Esophagus (tissue), 2 donors: Measurements from ENCODE around the gene HDAC3. TPM values are rescaled to one million over a fixed set of nuclear protein-coding genes. Genes with fewer than 3 reads are reported as not detected.

ENCODE experiments used
- H3K27ac ChIP-seq, 2 donors: one replicate each; pipeline ENCODE4 v1.5.1; 2013; ENCODE audit warnings: low read depth in 2 of 2, mild to moderate bottlenecking in 2 of 2, inconsistent platforms in 1 of 2, low read length in 1 of 2, moderate library complexity in 1 of 2
- H3K27me3 ChIP-seq, 2 donors: one replicate each; pipeline ENCODE4 v1.6.1; 2013; ENCODE audit warnings: low read length in 2 of 2, control low read depth in 1 of 2, mild to moderate bottlenecking in 1 of 2; ENCODE audit not compliant: insufficient read depth in 2 of 2, control insufficient read depth in 1 of 2
- H3K36me3 ChIP-seq, 2 donors: one replicate each; pipeline ENCODE4 v1.6.1; 2013; ENCODE audit warnings: low read length in 1 of 2; ENCODE audit not compliant: control insufficient read depth in 2 of 2, insufficient read depth in 2 of 2
- H3K4me1 ChIP-seq, 2 donors: one replicate each; pipeline ENCODE4 v1.6.1; 2013; ENCODE audit warnings: low read length in 1 of 2; ENCODE audit not compliant: control insufficient read depth in 2 of 2, insufficient read depth in 2 of 2
- H3K4me3 ChIP-seq, 2 donors: one replicate each; pipeline ENCODE4 v1.5.1; 2013; ENCODE audit warnings: low read length in 2 of 2, mild to moderate bottlenecking in 2 of 2, low read depth in 1 of 2, moderate library complexity in 1 of 2
- H3K9me3 ChIP-seq, 2 donors: one replicate each; pipeline ENCODE4 v1.6.1; 2013; ENCODE audit warnings: mild to moderate bottlenecking in 2 of 2, low read depth in 1 of 2, low read length in 1 of 2, moderate library complexity in 1 of 2; ENCODE audit not compliant: control insufficient read depth in 2 of 2, insufficient read depth in 1 of 2
- WGBS, 2 donors: extraction: QIAGEN DNeasy Blood & Tissue Kit; methylation state at CpG; one replicate each; pipeline ENCODE4 v1.1.7; 2013; 5-methylcytosine and 5-hydroxymethylcytosine counted together
- polyA plus RNA-seq, 2 donors: library from polyadenylated mRNA; stranded (reverse); fragments of 200-250 nt; gene quantifications; one replicate each; pipeline ENCODE4 v1.2.3, GENCODE V29; 2013
- donor health status: healthy with polysubstance abuse.
- donor health status: Bipolar disorder and iron deficiency.

The HDAC3 gene
- polyA plus RNA-seq, 2 donors, result 38.9 to 46.3 TPM

- no peaks in the 10 kb centered on the region for H3K4me1 ChIP-seq
- no peak overlapping the region for H3K27ac ChIP-seq
- no peaks in the 10 kb centered on the region for H3K36me3 ChIP-seq
- no peaks in the 10 kb centered on the region for H3K9me3 ChIP-seq
- WGBS, 2 donors, result 85 to 90% methylated on average over 17 of the region's 17 CpGs
- no peak overlapping the region for H3K4me3 ChIP-seq
- H3K27me3 ChIP-seq, result no peaks in the 10 kb centered on the region
Observed at GRCh38 chr5:141662028-141662427, 25.4 kb upstream of the HDAC3 start.

GRCh38 chr5:141657937-141658545 is 21.4 kb upstream of the HDAC3 start:
- H3K27me3 ChIP-seq, result no peaks in the 10 kb centered on the region
- H3K4me3 ChIP-seq, result no peak overlapping the region
- H3K27ac ChIP-seq, result no peak overlapping the region
- H3K4me1 ChIP-seq, result no peaks in the 10 kb centered on the region
- H3K36me3 ChIP-seq, result no peaks in the 10 kb centered on the region
- H3K9me3 ChIP-seq, result no peaks in the 10 kb centered on the region
- WGBS, 2 donors, result 77 to 83% methylated on average over 8 of the region's 8 CpGs

GRCh38 chr5:141657404-141657803 is 20.8 kb upstream of the HDAC3 start:
- 96% methylated on average over 1 of the region's 1 CpG for WGBS, 2 donors
- H3K27ac ChIP-seq, result no peak overlapping the region
- no peaks in the 10 kb centered on the region for H3K36me3 ChIP-seq

GRCh38 chr5:141656396-141656795 is 19.7 kb upstream of the HDAC3 start:
- Histone ChIP-seq H3K27me3 (no peaks in the 10 kb centered on the region), H3K36me3 (no peaks in the 10 kb centered on the region), H3K9me3 (no peaks in the 10 kb centered on the region), H3K27ac (no peak overlapping the region), H3K4me3 (no peak overlapping the region), H3K4me1 (peaks cover 2 to 5% of the 10 kb centered on the region in 2 donors)
- 93% methylated on average over 9 of the region's 9 CpGs for WGBS, 2 donors

More at GRCh38 chr5:141657404-141657803, 20.8 kb upstream of the HDAC3 start:
- Histone ChIP-seq H3K4me3 (no peak overlapping the region), H3K9me3 (no peaks in the 10 kb centered on the region), H3K4me1 (no peaks in the 10 kb centered on the region), H3K27me3 (no peaks in the 10 kb centered on the region)

GRCh38 chr5:141655020-141655419 is 18.4 kb upstream of the HDAC3 start:
- Histone ChIP-seq H3K27me3 (no peaks in the 10 kb centered on the region), H3K4me1 (peaks cover 8 to 9% of the 10 kb centered on the region in 2 donors), H3K9me3 (no peaks in the 10 kb centered on the region), H3K36me3 (no peaks in the 10 kb centered on the region), H3K27ac (no peak overlapping the region), H3K4me3 (no peak overlapping the region)
- 87 to 92% methylated on average over 7 of the region's 7 CpGs for WGBS, 2 donors

- H3K36me3 ChIP-seq, result no peaks in the 10 kb centered on the region
- H3K27ac ChIP-seq, result no peak overlapping the region
- 80 to 83% methylated on average over 2 of the region's 2 CpGs for WGBS, 2 donors
- peaks cover 8 to 11% of the 10 kb centered on the region in 2 donors for H3K4me1 ChIP-seq
- H3K27me3 ChIP-seq, result no peaks in the 10 kb centered on the region
- H3K4me3 ChIP-seq, result no peak overlapping the region
- H3K9me3 ChIP-seq, result no peaks in the 10 kb centered on the region
Observed at GRCh38 chr5:141654298-141654697, 17.6 kb upstream of the HDAC3 start.

- 39 to 42% methylated on average over 9 of the region's 9 CpGs for WGBS, 2 donors
Observed at GRCh38 chr5:141651728-141652105, 15.1 kb upstream of the HDAC3 start.

GRCh38 chr5:141650851-141651727 is 14.4 kb upstream of the HDAC3 start, which contains the start of gene FCHSD1:
Gene FCHSD1 (minus strand): TSS chr5:141651418. CDS start chr5:141651368, 50 bp downstream.
- Histone ChIP-seq H3K27ac (peak within 1 kb of the TSS; percentile 43 to 65), H3K36me3 (peaks cover 3 to 14% of the 10 kb centered on the region in 2 donors), H3K27me3 (no peaks in the 10 kb centered on the region), H3K4me1 (peaks cover 8 to 11% of the 10 kb centered on the region in 2 donors), H3K4me3 (peak within 1 kb of the TSS; percentile 57 to 58), H3K9me3 (no peaks in the 10 kb centered on the region)
- 3 to 4% methylated on average over 47 to 50 of the region's 50 CpGs for WGBS, 2 donors

More at GRCh38 chr5:141651728-141652105, 15.1 kb upstream of the HDAC3 start:
- Histone ChIP-seq H3K4me1 (peaks cover 8 to 11% of the 10 kb centered on the region in 2 donors), H3K27me3 (no peaks in the 10 kb centered on the region), H3K36me3 (peaks cover 3 to 12% of the 10 kb centered on the region in 2 donors), H3K9me3 (no peaks in the 10 kb centered on the region), H3K4me3 (peak overlapping the region; percentile 57 to 58), H3K27ac (peak overlapping the region in 1 of 2 donors; percentile 43)

GRCh38 chr5:141649972-141650371 is 13.3 kb upstream of the HDAC3 start:
- H3K9me3 ChIP-seq, result no peaks in the 10 kb centered on the region
- H3K36me3 ChIP-seq, result peaks cover 3 to 17% of the 10 kb centered on the region in 2 donors
- H3K4me3 ChIP-seq, result no peak overlapping the region
- H3K4me1 ChIP-seq, result peaks cover 8 to 11% of the 10 kb centered on the region in 2 donors
- H3K27me3 ChIP-seq, result no peaks in the 10 kb centered on the region
- no peak overlapping the region for H3K27ac ChIP-seq
